ENCODE measurements around the gene MBD3. TPM values are rescaled to one million over a fixed set of nuclear protein-coding genes. Genes with fewer than 3 reads are reported as not detected.

Gene MBD3
- total and polyA plus RNA-seq, 2 of the 4 experiments (the other 2 are of a cell fraction): 42.5 to 66.3 TPM

- ChIA-PET POLR2A (ENCODE audit: unreplicated experiment) (no interaction called here), CTCF (no interaction called here)
- Histone ChIP-seq H3K23ac (ENCODE audit: low read depth, low read length) (no peak overlapping the region), H2AK9ac (replicated peaks; ENCODE audit: low read depth, low read length, poor library complexity) (no peak overlapping the region), H3K4ac (ENCODE audit: low read depth, low read length) (no peak overlapping the region), H4K91ac (ENCODE audit: insufficient read depth, low read depth, low read length) (no peak overlapping the region), H3K4me2 (ENCODE audit: low read depth, low read length) (no peak overlapping the region), H3K18ac (ENCODE audit: low read depth, low read length) (no peak overlapping the region), H2AFZ (replicated peaks; ENCODE audit: low read length, poor library complexity) (no peak overlapping the region), H2BK20ac (ENCODE audit: low read depth, low read length) (no peak overlapping the region), H3K14ac (replicated peaks; ENCODE audit: low read depth, low read length) (no peak overlapping the region), H3K27ac (ENCODE audit: insufficient read depth, low read length) (no peak overlapping the region), H2AK5ac (ENCODE audit: low read depth, low read length) (no peak overlapping the region), H3K4me1 (ENCODE audit: control insufficient read depth, insufficient read depth, low read length) (no peaks in the 10 kb centered on the region), H3K79me1 (ENCODE audit: low read depth in 1 of 2, low read length in 2 of 2) (peaks cover 9 to 24% of the 10 kb centered on the region in 2 experiments; a peak in 3 of 4 replicates), H4K5ac (ENCODE audit: low read depth, low read length) (no peak overlapping the region), H2BK15ac (ENCODE audit: low read depth, low read length) (no peak overlapping the region), H3K9ac (ENCODE audit: low read depth, low read length) (no peak overlapping the region), H3K36me3 (ENCODE audit: control insufficient read depth, insufficient read depth, low read length) (peaks cover 63% of the 10 kb centered on the region), H3K9me1 (ENCODE audit: insufficient read depth, low read length) (no peaks in the 10 kb centered on the region), H3K56ac (ENCODE audit: extremely low read depth, insufficient read depth, low read length) (no peak overlapping the region), H4K20me1 (ENCODE audit: insufficient read depth, low read length) (peaks cover 15% of the 10 kb centered on the region), H3K27me3 (ENCODE audit: control insufficient read depth, insufficient read depth, low read length) (no peaks in the 10 kb centered on the region), H4K8ac (ENCODE audit: low read depth in 2 of 2, low read length in 2 of 2) (no peak overlapping the region), H3K9me3 (ENCODE audit: control insufficient read depth, insufficient read depth, low read length) (no peaks in the 10 kb centered on the region), H3K4me3 (ENCODE audit: insufficient read depth, low read depth, low read length) (no peak overlapping the region), H2BK120ac (ENCODE audit: low read depth, low read length) (no peak overlapping the region), H2BK5ac (ENCODE audit: low read depth, low read length, poor library complexity, severe bottlenecking) (no peak overlapping the region)
- ATAC-seq (ENCODE audit: low read depth) (no peak), DNase-seq (no peak)
- WGBS, 2 experiments (ENCODE audit: extremely low coverage in 2 of 2, insufficient read length in 1 of 2): 83% methylated on average over 4 of the region's 18 CpGs; no CpG with 5 or more reads in 1 of the 2 experiments
- dilution Hi-C loops (cut with HindIII; ENCODE audit: low sequenced_read_pairs, unreplicated experiment) (no loop called here), in situ Hi-C loops (cut with MboI; ENCODE audit: low sequenced_read_pairs) (no loop called here), intact Hi-C loops (cut with micrococcal nuclease) (no loop called here)
- no TSS peak for BruUV-seq (replicated peaks)
- TF ChIP-seq MAFK (IDR thresholded peaks at IDR 0.05; ENCODE audit: low read depth, low read length): no peak
- TF ChIP-seq ELK1 (IDR thresholded peaks at IDR 0.05; ENCODE audit: borderline replicate concordance, low read depth, low read length): no peak
- no peak for TF ChIP-seq MXI1 (IDR thresholded peaks at IDR 0.05; ENCODE audit: borderline replicate concordance, low read depth, low read length)
- no peak for TF ChIP-seq CTCF (conservative IDR thresholded peaks at IDR 0.05; ENCODE audit: low read depth, low read length)
- TF ChIP-seq CEBPB (IDR thresholded peaks at IDR 0.05; ENCODE audit: low read depth, low read length): no peak
- no peak for TF ChIP-seq MAZ (IDR thresholded peaks at IDR 0.05; ENCODE audit: borderline replicate concordance, low read depth, low read length)
- no peak for TF ChIP-seq USF2 (IDR thresholded peaks at IDR 0.05; ENCODE audit: low read depth, low read length)
Measured at GRCh38 chr19:1619703-1620102, 27.0 kb upstream of the MBD3 start.
